GM12864 (cell line): Measurements from ENCODE around the gene ALX3.
A peak's percentile ranks its signal among the peaks of the same experiment; 100 is the strongest.

Source experiments
- DNase-seq: peaks from one replicate; pipeline ENCODE4 v3.0.0-alpha.2; 2011; ENCODE audit warnings: low read depth
- H3K4me3 ChIP-seq: 2 replicates; pipeline ENCODE4 v1.5.1; 2011; ENCODE audit warnings: mild to moderate bottlenecking, low read depth, low read length, control low read depth
- TF ChIP-seq, protein P1 (sequence below): IDR thresholded peaks from 2 replicates; pipeline ENCODE4 v1.5.1; 2011; ENCODE audit warnings: low read depth, mild to moderate bottlenecking, moderate library complexity, low read length, control low read depth, inconsistent platforms; ENCODE audit errors: missing control alignments

Gene ALX3

DNA sequence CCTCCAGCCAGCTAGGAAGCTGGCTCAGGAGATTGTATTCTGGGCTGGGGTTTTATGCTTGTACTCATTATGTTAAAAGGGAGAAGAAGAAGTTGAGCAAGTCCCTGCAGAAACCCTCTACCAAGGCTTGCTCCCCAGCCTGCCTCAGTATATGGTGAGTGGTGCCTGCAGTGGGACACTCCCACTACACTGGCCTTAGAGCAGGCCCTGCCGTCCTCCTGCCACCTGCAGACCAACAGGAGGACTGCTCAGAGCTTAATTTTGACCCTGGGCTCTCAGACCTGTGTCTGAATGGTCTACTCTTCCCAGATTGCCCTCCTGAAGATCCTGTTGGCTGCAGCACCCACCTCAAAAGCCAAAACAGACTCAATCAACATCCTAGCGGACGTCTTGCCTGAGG, 23.0 kb downstream of the ALX3 start:
- TF ChIP-seq, protein P1, sequence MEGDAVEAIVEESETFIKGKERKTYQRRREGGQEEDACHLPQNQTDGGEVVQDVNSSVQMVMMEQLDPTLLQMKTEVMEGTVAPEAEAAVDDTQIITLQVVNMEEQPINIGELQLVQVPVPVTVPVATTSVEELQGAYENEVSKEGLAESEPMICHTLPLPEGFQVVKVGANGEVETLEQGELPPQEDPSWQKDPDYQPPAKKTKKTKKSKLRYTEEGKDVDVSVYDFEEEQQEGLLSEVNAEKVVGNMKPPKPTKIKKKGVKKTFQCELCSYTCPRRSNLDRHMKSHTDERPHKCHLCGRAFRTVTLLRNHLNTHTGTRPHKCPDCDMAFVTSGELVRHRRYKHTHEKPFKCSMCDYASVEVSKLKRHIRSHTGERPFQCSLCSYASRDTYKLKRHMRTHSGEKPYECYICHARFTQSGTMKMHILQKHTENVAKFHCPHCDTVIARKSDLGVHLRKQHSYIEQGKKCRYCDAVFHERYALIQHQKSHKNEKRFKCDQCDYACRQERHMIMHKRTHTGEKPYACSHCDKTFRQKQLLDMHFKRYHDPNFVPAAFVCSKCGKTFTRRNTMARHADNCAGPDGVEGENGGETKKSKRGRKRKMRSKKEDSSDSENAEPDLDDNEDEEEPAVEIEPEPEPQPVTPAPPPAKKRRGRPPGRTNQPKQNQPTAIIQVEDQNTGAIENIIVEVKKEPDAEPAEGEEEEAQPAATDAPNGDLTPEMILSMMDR: no peak
- no peak overlapping the region for H3K4me3 ChIP-seq
- no peak for DNase-seq

DNA sequence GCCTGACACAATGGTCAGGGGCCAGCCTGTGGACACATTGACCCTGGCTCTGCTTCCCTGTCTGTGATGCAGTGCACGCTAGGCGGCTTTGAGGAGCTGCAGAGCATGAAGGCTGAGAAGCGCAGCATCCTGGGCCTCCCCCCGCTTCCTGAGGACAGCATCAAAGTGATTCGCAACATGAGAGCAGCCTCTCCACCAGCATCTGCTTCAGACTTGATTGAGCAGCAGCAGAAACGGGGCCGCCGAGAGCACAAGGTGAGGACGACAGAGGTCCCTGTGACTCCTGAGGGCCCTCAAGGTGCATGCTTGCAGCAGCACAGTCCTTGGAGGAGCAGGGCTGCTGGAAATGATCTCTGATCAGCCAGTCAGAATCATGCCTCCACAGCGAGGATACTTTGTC, 27.5 kb downstream of the ALX3 start:
- H3K4me3 ChIP-seq: no peak overlapping the region
- TF ChIP-seq, protein P1: no peak
- no peak for DNase-seq

DNA sequence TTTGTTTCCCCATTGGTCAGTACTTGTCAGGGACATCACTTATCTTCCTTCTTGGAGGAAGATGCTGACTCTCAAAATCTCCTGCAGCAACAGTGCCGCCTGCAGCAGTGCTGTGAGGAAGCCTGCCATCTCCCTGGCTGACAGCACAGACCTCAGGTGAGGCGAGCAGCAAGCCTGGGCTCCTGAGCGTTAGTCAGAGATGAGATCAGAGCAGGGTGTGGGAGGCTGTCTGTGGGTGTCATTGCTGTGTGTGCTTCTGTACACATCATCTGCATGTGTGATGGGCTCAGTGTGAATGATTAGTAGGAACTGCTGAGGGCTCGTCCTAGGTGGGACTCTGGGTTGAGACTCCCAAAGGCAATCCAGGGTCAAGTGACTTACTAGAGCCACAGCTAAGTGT, 29.9 kb downstream of the ALX3 start:
- no peak overlapping the region for H3K4me3 ChIP-seq
- DNase-seq: no peak
- TF ChIP-seq, protein P1: no peak

- TF ChIP-seq, protein P1: no peak
Observed at GRCh38 chr1:110039641-110040040, 30.8 kb downstream of the ALX3 start.

GRCh38 chr1:110038271-110038670, 32.2 kb downstream of the ALX3 start:
- DNase-seq: no peak
- TF ChIP-seq, protein P1: no peak
- no peak overlapping the region for H3K4me3 ChIP-seq

More at GRCh38 chr1:110039641-110040040, 30.8 kb downstream of the ALX3 start:
- H3K4me3 ChIP-seq: no peak overlapping the region
- no peak for DNase-seq

- peak overlapping the region; percentile 77 for H3K4me3 ChIP-seq
- DNase-seq: no peak
- TF ChIP-seq, protein P1: no peak
Observed at GRCh38 chr1:110035236-110035752, 35.2 kb downstream of the ALX3 start.

DNA sequence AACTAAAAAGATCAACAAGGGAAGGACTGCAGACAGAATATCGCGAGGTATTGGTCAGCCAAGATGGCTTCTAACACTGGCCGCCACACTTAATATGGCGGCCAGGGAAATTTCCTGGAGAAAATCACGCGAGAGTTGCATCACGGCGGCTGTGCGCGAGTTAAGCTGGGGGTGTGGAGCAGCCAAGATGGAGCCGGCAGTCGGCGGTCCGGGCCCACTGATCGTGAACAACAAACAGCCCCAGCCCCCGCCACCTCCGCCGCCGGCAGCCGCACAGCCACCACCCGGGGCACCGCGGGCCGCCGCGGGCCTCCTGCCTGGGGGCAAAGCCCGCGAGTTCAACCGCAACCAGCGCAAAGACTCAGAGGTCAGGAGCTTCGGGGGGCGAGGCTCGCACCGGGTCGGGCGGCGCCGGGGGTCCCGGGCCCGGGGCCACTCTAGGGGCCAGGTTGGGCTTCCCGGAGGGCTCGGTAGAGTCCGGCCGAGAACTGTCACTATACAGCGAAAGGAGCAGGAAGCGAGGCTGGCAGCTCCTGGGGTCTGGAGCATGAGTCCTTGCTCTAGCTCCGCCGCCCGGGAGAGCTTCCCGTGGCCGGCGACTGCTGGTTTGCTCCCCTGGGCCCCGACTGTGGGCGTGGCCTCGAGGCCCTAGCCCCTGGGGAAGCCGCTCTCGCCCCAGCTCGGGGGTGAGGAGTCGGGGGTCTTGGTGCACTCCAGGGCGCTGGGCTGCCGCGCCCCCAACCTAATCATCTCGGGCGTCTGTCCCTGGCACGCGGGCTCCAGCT, 35.8 kb downstream of the ALX3 start, which contains the start of gene STRIP1:
Gene STRIP1, plus strand, starts transcription at position 174 of the 785 bp plus-strand sequence. Its CDS starts 14 bp downstream, at position 188.
- DNase-seq: peak; percentile 92
- peak within 1 kb of the TSS; percentile 77 for H3K4me3 ChIP-seq
- TF ChIP-seq, protein P1: no peak
